Neural progenitor cell (in vitro differentiated cells): Measurements from ENCODE around the gene BGN.
A peak's percentile ranks its signal among the peaks of the same experiment; 100 is the strongest.

Source experiments
- CTCF ChIP-seq: fragments of 200-600 bp; sonication (generic); IDR thresholded peaks from 2 replicates; pipeline ENCODE4 v1.5.1; 2017; ENCODE audit warnings: antibody characterized with exemption, mild to moderate bottlenecking
- EZH2phosphoT487 ChIP-seq: fragments of 200-600 bp; sonication (generic); IDR thresholded peaks from 2 replicates; pipeline ENCODE4 v1.6.1; 2017; ENCODE audit warnings: antibody characterized with exemption

GRCh38 chrX:153517946-153518834 is 23.4 kb downstream of the BGN start:
- TF ChIP-seq EZH2phosphoT487 (peak; percentile 65), CTCF (no peak)
